ENCODE results near the gene EDA2R. TPM values are rescaled to one million over a fixed set of nuclear protein-coding genes. Genes with fewer than 3 reads are reported as not detected.

The EDA2R gene
- total and polyA plus RNA-seq, 4 donors, result 0.23 to 1.9 (median 0.39) TPM

DNA sequence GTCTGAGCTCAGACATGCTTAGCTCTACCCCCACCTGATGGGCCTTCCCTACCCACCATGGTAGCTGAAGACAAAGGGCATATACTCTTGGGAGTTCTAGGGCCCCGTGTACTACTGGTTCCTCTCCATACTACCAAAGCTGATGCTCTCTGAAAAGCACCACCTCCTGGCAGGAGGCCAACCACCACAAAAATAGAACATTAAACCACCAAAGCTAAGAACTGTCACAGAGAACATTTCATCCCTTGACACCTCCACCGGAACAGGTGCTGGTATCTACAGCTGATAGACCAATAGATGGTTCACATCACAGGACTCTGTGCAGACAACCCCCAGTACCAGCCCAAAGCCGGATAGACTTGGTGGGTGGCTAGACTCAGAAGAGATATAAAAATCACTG, 13.4 kb downstream of the EDA2R start:
- H3K9me3 ChIP-seq (ENCODE audit: control insufficient read depth in 4 of 4, insufficient read depth in 3 of 4, low read length in 3 of 4), result peaks cover 0 to 4% (median 0%) of the 10 kb centered on the region in 4 donors
- H3K36me3 ChIP-seq (ENCODE audit: control insufficient read depth in 4 of 4, insufficient read depth in 4 of 4, low read length in 4 of 4), result no peaks in the 10 kb centered on the region
- no peaks in the 10 kb centered on the region for H3K4me1 ChIP-seq (ENCODE audit: control insufficient read depth in 5 of 5, insufficient read depth in 5 of 5, low read length in 5 of 5)
- no peak overlapping the region for H3K9ac ChIP-seq (ENCODE audit: insufficient read depth in 1 of 2, low read length in 2 of 2)
- H3K27ac ChIP-seq (ENCODE audit: low read depth in 1 of 2, low read length in 1 of 2), result no peak overlapping the region
- WGBS, 2 donors, result 72 to 83% methylated on average over 3 of the region's 3 CpGs
- H3K27me3 ChIP-seq (ENCODE audit: control insufficient read depth in 3 of 3, insufficient read depth in 3 of 3, low read length in 2 of 3), result no peaks in the 10 kb centered on the region
- DNase-seq, result no peak
- H3K4me3 ChIP-seq, result no peak overlapping the region
- TF ChIP-seq, protein P1, sequence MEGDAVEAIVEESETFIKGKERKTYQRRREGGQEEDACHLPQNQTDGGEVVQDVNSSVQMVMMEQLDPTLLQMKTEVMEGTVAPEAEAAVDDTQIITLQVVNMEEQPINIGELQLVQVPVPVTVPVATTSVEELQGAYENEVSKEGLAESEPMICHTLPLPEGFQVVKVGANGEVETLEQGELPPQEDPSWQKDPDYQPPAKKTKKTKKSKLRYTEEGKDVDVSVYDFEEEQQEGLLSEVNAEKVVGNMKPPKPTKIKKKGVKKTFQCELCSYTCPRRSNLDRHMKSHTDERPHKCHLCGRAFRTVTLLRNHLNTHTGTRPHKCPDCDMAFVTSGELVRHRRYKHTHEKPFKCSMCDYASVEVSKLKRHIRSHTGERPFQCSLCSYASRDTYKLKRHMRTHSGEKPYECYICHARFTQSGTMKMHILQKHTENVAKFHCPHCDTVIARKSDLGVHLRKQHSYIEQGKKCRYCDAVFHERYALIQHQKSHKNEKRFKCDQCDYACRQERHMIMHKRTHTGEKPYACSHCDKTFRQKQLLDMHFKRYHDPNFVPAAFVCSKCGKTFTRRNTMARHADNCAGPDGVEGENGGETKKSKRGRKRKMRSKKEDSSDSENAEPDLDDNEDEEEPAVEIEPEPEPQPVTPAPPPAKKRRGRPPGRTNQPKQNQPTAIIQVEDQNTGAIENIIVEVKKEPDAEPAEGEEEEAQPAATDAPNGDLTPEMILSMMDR (IDR thresholded peaks at IDR 0.05; ENCODE audit: control extremely low read depth, extremely low read depth), result no peak
- no peak for ATAC-seq (ENCODE audit: insufficient read depth, low FRiP score)

DNA sequence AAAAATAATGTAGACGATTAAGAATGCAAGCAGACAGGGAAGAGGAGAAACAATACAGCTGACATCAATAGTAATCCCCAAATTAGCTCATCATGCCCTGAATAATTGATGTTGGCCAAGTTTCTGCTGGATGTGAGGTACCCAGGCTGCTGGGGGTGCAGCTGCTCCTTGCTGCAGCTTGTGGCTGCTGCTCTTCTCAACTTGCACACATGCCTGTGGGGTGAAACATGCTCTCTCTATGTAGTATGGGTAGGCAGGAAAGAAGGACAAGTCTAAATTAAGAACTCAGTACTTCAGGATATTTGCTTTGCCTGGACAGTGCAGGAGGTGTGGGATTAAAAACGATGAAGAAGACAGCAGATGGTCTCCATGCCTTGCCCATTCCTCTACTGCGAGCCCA, 16.7 kb downstream of the EDA2R start:
- H3K4me3 ChIP-seq, result no peak overlapping the region
- no peak for ATAC-seq (ENCODE audit: insufficient read depth, low FRiP score)
- H3K4me1 ChIP-seq (ENCODE audit: control insufficient read depth in 5 of 5, insufficient read depth in 5 of 5, low read length in 5 of 5), result no peaks in the 10 kb centered on the region
- TF ChIP-seq, protein P1 (IDR thresholded peaks at IDR 0.05; ENCODE audit: control extremely low read depth, extremely low read depth), result no peak
- no peak overlapping the region for H3K27ac ChIP-seq (ENCODE audit: low read depth in 1 of 2, low read length in 1 of 2)
- H3K36me3 ChIP-seq (ENCODE audit: control insufficient read depth in 4 of 4, insufficient read depth in 4 of 4, low read length in 4 of 4), result no peaks in the 10 kb centered on the region
- H3K9ac ChIP-seq (ENCODE audit: insufficient read depth in 1 of 2, low read length in 2 of 2), result no peak overlapping the region
- H3K27me3 ChIP-seq (ENCODE audit: control insufficient read depth in 3 of 3, insufficient read depth in 3 of 3, low read length in 2 of 3), result no peaks in the 10 kb centered on the region
- 74 to 92% methylated on average over 3 of the region's 3 CpGs for WGBS, 2 donors
- peaks cover 0 to 4% (median 0%) of the 10 kb centered on the region in 4 donors for H3K9me3 ChIP-seq (ENCODE audit: control insufficient read depth in 4 of 4, insufficient read depth in 3 of 4, low read length in 3 of 4)
- DNase-seq, result no peak

DNA sequence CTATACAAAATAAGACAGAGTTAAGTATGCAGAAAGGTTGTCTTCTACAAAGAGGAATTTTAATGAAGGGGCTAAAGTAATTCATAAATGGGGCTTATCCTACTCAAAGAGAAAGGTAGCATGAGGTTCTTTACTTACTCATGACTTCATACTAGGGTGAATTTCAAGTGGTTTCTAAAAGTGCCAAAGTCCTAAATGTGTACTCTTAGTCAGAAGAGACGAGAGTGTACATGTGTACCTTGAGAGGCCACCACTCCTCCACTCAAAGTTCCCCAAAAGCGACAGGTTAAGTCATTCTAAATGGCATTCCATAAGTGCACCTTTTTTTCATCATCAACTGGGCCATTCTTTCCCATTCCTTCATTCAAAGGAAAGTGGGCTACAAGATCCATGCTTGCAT, 21.9 kb downstream of the EDA2R start:
- TF ChIP-seq, protein P1 (IDR thresholded peaks at IDR 0.05; ENCODE audit: control extremely low read depth, extremely low read depth), result no peak
- Histone ChIP-seq H3K9ac (ENCODE audit: insufficient read depth in 1 of 2, low read length in 2 of 2) (no peak overlapping the region), H3K27me3 (ENCODE audit: control insufficient read depth in 3 of 3, insufficient read depth in 3 of 3, low read length in 2 of 3) (no peaks in the 10 kb centered on the region), H3K36me3 (ENCODE audit: control insufficient read depth in 4 of 4, insufficient read depth in 4 of 4, low read length in 4 of 4) (no peaks in the 10 kb centered on the region), H3K4me1 (ENCODE audit: control insufficient read depth in 5 of 5, insufficient read depth in 5 of 5, low read length in 5 of 5) (no peaks in the 10 kb centered on the region), H3K27ac (ENCODE audit: low read depth in 1 of 2, low read length in 1 of 2) (no peak overlapping the region), H3K4me3 (no peak overlapping the region), H3K9me3 (ENCODE audit: control insufficient read depth in 4 of 4, insufficient read depth in 3 of 4, low read length in 3 of 4) (no peaks in the 10 kb centered on the region)
- 43 to 79% methylated on average over 2 of the region's 2 CpGs for WGBS, 2 donors
- no peak for ATAC-seq (ENCODE audit: insufficient read depth, low FRiP score)
- no peak for DNase-seq

DNA sequence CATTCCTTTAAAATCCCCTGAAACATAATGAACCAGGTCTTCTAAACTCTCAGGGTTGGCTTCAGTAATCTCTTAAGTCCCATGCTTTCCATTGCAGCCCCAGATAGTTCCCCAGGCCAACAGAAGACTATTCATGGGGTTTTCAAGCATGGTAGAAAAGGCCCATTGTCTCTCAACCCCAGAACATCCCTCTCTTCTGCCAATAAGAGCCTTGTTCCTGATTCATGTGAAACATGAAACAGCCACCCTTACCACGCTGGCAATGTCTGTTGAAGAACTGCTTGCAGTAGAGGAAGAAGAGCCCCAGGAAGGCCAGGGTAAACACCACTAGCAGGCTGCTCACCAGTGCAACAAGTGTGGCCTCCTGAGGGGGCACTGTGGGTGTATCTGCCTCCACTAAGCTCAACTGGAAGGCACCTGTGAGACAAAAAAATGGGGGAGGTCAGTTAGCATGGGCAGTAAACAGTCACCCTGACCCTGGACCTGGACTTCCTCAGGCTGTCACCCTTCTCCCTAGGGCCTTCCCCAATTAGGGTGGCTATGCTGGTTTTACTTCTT, 36.4 kb downstream of the EDA2R start:
- no peak overlapping the region for H3K27ac ChIP-seq (ENCODE audit: low read depth in 1 of 2, low read length in 1 of 2)
- no peak overlapping the region for H3K9ac ChIP-seq (ENCODE audit: insufficient read depth in 1 of 2, low read length in 2 of 2)
- WGBS, 2 donors, result 40 to 90% methylated on average over 1 of the region's 1 CpG
- DNase-seq (no peak), ATAC-seq (ENCODE audit: insufficient read depth, low FRiP score) (no peak)
- H3K27me3 ChIP-seq (ENCODE audit: control insufficient read depth in 3 of 3, insufficient read depth in 3 of 3, low read length in 2 of 3), result no peaks in the 10 kb centered on the region
- H3K9me3 ChIP-seq (ENCODE audit: control insufficient read depth in 4 of 4, insufficient read depth in 3 of 4, low read length in 3 of 4), result peaks cover 0 to 5% (median 2%) of the 10 kb centered on the region in 4 donors
- no peaks in the 10 kb centered on the region for H3K4me1 ChIP-seq (ENCODE audit: control insufficient read depth in 5 of 5, insufficient read depth in 5 of 5, low read length in 5 of 5)
- no peaks in the 10 kb centered on the region for H3K36me3 ChIP-seq (ENCODE audit: control insufficient read depth in 4 of 4, insufficient read depth in 4 of 4, low read length in 4 of 4)
- no peak overlapping the region for H3K4me3 ChIP-seq
- TF ChIP-seq, protein P1 (IDR thresholded peaks at IDR 0.05; ENCODE audit: control extremely low read depth, extremely low read depth), result no peak
